NCI-H524 treated with DMSO at 0.1 percent for 48 hours (cell line): Measurements from ENCODE around the gene TNFRSF1A.
"Not testable (repeated sequence)": the region's sequence is repeated elsewhere in the genome, so short reads cannot be mapped to it uniquely, and the experiment has no call there.

Source experiments
- DNase-seq: peaks from one replicate; lab custom pipeline; 2025; lab: John Stamatoyannopoulos, UW

Gene TNFRSF1A

GRCh38 chr12:6302621-6303020 lies 39.3 kb downstream of the TNFRSF1A start:
- DNase-seq = no peak

DNA sequence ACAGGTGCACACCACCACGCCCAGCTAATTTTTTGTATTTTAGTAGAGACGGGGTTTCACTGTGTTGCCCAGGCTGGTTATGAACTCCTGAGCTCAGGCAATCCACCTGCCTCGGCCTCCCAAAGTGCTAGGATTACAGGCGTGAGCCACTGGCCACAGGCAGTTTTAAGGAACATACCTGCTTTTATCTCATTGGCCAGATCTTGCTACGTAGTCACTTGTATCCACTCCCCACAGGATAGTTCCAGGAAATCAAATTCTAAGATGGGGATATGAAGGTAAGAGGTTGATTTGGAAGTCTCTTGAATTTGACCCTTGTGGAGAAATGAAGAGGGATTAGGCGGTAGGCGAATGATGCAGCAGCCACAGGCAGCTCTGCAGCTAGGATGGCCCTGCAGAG lies 40.2 kb downstream of the TNFRSF1A start:
- no peak for DNase-seq

DNA sequence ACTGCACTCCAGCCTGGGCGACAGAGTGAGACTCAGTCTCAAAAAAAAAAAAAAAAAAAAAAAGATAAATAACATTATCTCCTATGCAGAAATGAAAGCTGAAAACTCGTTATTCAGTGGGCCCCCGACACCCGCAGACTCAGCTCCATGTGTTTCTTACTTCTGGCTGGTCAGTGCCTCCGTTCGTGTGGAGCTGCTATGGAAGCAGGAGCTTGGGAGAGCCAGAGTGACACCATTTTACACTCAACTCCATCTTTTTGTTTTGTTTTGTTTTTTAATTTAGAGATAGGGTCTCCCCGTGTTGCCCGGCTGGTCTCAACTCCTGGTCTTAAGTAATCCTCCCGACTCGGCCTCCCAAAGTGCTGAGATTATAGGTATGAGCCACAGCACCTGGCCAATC lies 44.7 kb downstream of the TNFRSF1A start:
- DNase-seq = no peak

DNA sequence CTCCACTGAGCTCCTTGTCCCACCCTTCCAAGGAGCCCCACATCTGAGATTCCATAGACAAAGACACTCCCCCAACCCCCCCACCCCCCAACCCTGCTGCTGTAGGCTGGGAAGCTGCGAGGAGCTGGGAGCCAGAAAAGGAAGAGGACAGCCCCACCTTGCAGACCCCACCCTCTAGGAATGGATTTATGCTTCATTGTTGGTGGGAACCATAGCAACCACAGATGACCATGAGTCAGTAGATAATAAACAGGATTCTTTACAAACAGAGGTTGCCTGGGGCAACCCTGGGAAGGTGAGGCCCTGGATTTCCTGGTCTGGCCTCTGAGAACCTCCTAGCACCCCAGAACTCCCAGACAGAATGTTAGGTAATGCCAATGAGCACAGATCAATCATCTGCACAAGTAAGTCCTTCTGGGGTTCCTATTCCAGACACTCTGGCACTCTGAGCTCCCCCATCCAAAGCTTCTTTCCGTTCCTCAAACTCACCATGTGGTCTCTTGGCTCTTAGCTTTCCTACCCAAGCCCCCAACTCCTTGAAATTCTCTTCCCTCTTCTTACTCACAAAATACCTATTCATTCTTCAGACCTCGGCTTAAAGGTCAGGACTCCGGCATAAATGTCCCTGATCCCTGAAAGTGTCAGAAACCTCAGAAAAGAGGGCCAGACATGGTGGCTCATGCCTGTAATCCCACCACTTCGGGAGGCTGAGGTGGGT lies 46.6 kb downstream of the TNFRSF1A start:
- no peak for DNase-seq

GRCh38 chr12:6294156-6295093 lies 47.5 kb downstream of the TNFRSF1A start:
- DNase-seq = no peak

GRCh38 chr12:6292606-6293005 lies 49.3 kb downstream of the TNFRSF1A start:
- no peak for DNase-seq

DNA sequence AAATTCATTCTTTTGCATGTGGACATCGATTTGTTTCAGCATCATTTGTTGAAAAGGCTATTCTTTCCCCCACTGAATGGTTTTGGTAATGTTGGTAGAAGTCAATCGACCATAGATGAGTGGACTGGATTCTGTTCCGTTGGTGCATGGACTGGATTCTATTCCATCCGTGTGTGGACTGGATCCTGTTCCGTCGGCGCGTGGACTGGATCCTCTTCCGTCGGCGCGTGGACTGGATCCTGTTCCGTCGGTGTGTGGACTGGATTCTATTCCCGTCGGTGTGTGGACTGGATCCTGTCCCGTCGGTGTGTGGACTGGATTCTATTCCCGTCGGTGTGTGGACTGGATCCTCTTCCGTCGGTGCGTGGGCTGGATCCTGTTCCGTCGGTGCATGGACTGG lies 52.0 kb downstream of the TNFRSF1A start:
- DNase-seq = not testable (repeated sequence)

DNA sequence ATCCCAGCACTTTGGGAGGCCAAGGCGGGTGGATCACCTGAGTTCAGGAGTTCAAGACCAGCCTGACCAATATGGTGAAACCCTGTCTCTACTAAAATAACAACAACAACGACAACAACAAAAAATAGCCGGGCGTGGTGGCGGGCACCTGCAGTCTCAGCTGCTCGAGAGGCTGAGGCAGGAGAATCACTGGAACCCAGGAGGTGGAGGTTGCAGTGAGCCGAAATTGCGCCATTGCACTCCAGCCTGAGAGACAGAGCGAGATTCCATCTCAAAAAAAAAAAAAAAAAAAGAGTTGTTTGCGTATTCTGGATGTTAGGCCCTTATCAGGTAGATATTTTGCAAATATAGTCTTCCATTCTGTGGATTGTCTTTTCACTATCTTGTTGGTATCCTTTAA lies 52.8 kb downstream of the TNFRSF1A start:
- DNase-seq = not testable (repeated sequence)

DNA sequence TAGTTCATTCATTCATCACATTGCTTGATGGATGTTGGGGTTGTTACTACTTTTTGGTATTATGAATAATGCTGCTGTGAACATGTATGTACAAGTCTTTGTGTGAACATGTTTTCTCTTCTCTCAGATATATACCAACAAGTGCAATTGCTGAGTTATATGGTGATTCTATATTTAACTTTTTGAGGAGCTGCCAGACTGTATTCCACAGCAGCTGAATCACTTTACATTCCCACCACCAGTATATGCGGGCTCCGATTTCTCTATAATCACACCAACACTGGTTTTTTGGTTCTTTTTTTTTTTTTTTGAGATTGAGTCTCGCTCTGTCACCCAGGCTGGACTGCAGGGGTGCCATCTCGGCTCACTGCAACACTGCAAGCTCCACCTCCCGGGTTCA lies 53.6 kb downstream of the TNFRSF1A start:
- DNase-seq = no peak

- no peak for DNase-seq
Observed at GRCh38 chr12:6285532-6286306, 56.2 kb downstream of the TNFRSF1A start.

DNA sequence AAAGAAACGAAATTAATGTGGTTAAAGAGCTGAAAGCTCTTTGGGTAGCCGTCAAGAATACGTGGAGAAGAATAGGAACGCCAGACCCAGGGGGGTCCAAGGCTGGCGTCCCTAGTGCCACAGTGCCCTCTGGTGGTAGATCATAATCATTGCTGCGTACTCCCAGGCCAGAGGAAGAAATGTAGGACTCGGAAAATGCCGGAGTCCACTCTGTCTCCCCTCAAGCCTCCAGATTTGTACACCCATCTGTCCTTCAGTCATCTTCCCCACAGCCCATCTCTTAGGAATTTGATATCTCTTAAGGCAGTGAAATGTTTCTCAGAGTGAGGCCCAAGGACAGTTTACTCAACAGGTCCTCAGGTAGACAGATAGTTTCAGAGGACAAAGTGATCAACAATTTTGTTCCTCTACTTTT lies 56.8 kb downstream of the TNFRSF1A start:
- DNase-seq = no peak

DNA sequence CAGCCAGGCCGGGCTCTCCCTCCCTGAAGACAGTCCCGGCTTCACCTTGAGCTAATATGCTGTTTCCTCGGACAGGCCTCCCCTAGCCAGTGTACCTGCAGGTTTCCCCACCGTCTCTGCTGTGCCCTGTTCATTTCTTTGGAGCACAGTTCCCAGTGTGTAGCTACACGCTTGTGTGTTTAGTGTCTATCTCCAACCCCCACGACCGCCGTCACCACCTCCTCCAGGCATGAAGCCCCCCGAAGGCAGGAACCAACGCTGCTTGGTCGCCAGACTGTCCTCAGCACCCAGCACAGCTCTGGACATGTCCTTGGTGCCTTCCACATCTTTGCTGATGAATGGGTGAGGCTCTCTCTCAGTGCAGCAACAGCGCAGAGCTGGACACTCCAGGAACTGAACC lies 57.6 kb downstream of the TNFRSF1A start:
- no peak for DNase-seq

DNA sequence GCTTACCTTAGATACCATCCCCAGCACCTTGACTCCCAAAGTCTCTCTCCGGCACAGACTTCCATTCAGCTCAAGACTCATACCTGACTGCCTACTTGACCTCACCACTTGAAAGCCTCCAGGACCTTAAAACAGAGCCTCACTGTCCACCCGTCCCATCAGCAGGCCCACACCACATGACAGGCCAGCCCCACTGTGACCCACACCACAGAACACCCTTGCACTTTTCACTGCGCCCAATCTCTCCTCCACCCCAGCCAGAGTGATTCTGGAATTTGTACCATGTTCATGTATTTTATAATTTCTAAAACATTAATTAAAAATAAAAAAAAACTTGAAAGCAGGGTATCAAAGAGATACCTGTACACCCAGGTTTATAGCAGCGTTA lies 59.4 kb downstream of the TNFRSF1A start:
- DNase-seq = no peak

GRCh38 chr12:6281081-6281809 lies 60.6 kb downstream of the TNFRSF1A start:
- no peak for DNase-seq

GRCh38 chr12:6280672-6281071 lies 61.2 kb downstream of the TNFRSF1A start:
- no peak for DNase-seq

DNA sequence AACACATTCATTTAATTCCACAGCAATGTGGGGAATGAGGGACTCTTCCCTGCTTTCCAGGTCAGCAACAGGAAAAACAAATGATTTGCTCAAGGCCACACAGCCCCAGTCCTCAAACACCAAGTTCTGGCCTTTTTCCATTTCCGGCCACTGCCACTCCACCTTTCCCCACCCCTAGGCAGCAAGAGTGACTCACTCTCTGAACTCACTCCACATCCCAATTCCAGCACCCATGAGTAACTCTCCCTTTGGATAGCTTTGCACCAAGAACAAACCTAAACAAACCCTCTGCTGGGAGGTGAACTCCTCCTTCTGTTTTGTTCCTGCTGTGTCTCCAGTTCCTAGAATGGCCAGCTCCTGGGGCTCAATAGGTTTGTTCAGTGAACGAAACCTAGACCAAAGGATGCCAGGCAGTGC lies 61.8 kb downstream of the TNFRSF1A start:
- no peak for DNase-seq

GRCh38 chr12:6279631-6280030 lies 62.2 kb downstream of the TNFRSF1A start:
- DNase-seq = no peak

DNA sequence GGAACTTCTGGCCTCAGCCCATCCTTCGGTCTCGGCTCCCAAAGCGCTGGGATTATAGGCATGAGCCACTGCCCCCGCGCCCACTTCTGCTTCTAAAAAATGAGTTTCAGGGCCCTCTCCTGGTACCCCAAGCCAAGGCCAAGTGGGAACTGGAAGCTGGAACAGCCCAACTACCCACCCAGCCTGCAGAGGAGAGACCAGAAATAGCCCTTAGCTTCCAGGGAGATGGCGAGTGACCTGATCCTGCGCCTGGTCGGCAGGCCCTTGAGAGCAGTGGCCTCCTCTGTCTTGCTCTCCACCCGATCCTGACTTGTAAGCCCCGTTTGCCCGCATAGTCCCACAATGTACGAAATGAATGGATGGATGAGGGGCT lies 62.6 kb downstream of the TNFRSF1A start:
- no peak for DNase-seq
